Neural progenitor cell (in vitro differentiated cells): ENCODE data around the gene ZNF274.
"Not testable (repeated sequence)": the region's sequence is repeated elsewhere in the genome, so short reads cannot be mapped to it uniquely, and the experiment has no call there.

ENCODE experiments used
- CTCF ChIP-seq: fragments of 200-600 bp; sonication (generic); IDR thresholded peaks from 2 replicates; pipeline ENCODE4 v1.5.1; 2017; ENCODE audit warnings: antibody characterized with exemption, mild to moderate bottlenecking
- EZH2 ChIP-seq: fragments of 200-600 bp; sonication (generic); IDR thresholded peaks from 2 replicates; pipeline ENCODE4 v1.6.1; 2017; ENCODE audit warnings: antibody characterized with exemption, mild to moderate bottlenecking, moderate library complexity
- EZH2phosphoT487 ChIP-seq: fragments of 200-600 bp; sonication (generic); IDR thresholded peaks from 2 replicates; pipeline ENCODE4 v1.6.1; 2017; ENCODE audit warnings: antibody characterized with exemption

- TF ChIP-seq CTCF, EZH2phosphoT487, EZH2: not testable (repeated sequence)
These were observed 75.4 kb downstream of the ZNF274 start for GRCh38 chr19:58258259-58258658.
